ENCODE results near the gene MUC5B.

MUC5B gene

GRCh38 chr11:1272531-1272930 is 49.7 kb downstream of the MUC5B start:
- TF ChIP-seq CTCF (IDR thresholded peaks at IDR 0.05; ENCODE audit: control insufficient read depth, insufficient read depth, low read depth, low read length, missing control alignments): no peak
- no peak for DNase-seq (ENCODE audit: low read depth)
- H3K4me3 ChIP-seq (ENCODE audit: control insufficient read depth, low read depth, low read length): no peak overlapping the region

GRCh38 chr11:1274501-1274900 is 51.6 kb downstream of the MUC5B start:
- TF ChIP-seq CTCF (IDR thresholded peaks at IDR 0.05; ENCODE audit: control insufficient read depth, insufficient read depth, low read depth, low read length, missing control alignments): no peak
- H3K4me3 ChIP-seq (ENCODE audit: control insufficient read depth, low read depth, low read length): no peak overlapping the region
- DNase-seq (ENCODE audit: low read depth): no peak

GRCh38 chr11:1275021-1275420 is 52.2 kb downstream of the MUC5B start:
- no peak for DNase-seq (ENCODE audit: low read depth)
- TF ChIP-seq CTCF (IDR thresholded peaks at IDR 0.05; ENCODE audit: control insufficient read depth, insufficient read depth, low read depth, low read length, missing control alignments): no peak
- no peak overlapping the region for H3K4me3 ChIP-seq (ENCODE audit: control insufficient read depth, low read depth, low read length)

- TF ChIP-seq CTCF (IDR thresholded peaks at IDR 0.05; ENCODE audit: control insufficient read depth, insufficient read depth, low read depth, low read length, missing control alignments): no peak
Observed at GRCh38 chr11:1276041-1276790, 53.4 kb downstream of the MUC5B start.

GRCh38 chr11:1276866-1277615 is 54.2 kb downstream of the MUC5B start:
- TF ChIP-seq CTCF (IDR thresholded peaks at IDR 0.05; ENCODE audit: control insufficient read depth, insufficient read depth, low read depth, low read length, missing control alignments): no peak
- no peak for DNase-seq (ENCODE audit: low read depth)
- no peak overlapping the region for H3K4me3 ChIP-seq (ENCODE audit: control insufficient read depth, low read depth, low read length)

More at GRCh38 chr11:1276041-1276790, 53.4 kb downstream of the MUC5B start:
- DNase-seq (ENCODE audit: low read depth): no peak
- H3K4me3 ChIP-seq (ENCODE audit: control insufficient read depth, low read depth, low read length): no peak overlapping the region

GRCh38 chr11:1277936-1278512 is 55.2 kb downstream of the MUC5B start:
- H3K4me3 ChIP-seq (ENCODE audit: control insufficient read depth, low read depth, low read length): no peak overlapping the region
- DNase-seq (ENCODE audit: low read depth): no peak
- TF ChIP-seq CTCF (IDR thresholded peaks at IDR 0.05; ENCODE audit: control insufficient read depth, insufficient read depth, low read depth, low read length, missing control alignments): no peak

All from AG09309 (cell line).